SK-N-MC (cell line): Measurements from ENCODE around the gene STK11.

Source experiments
- EZH2 ChIP-seq: fragments of 200-600 bp; sonication (generic); IDR thresholded peaks from one replicate; pipeline ENCODE4 v1.6.1; 2017; ENCODE audit warnings: antibody characterized with exemption
- FOXP2 ChIP-seq: optimal IDR thresholded peaks from 2 replicates; pipeline ENCODE3; 2011; ENCODE audit warnings: mild to moderate bottlenecking, moderate library complexity; ENCODE audit not compliant: insufficient read depth; ENCODE audit errors: extremely low read length, control extremely low read depth
- POLR2AphosphoS5 ChIP-seq: IDR thresholded peaks from 2 replicates; pipeline ENCODE4 v1.6.1; 2012; ENCODE audit warnings: mild to moderate bottlenecking, low read depth, low read length, borderline replicate concordance

DNA sequence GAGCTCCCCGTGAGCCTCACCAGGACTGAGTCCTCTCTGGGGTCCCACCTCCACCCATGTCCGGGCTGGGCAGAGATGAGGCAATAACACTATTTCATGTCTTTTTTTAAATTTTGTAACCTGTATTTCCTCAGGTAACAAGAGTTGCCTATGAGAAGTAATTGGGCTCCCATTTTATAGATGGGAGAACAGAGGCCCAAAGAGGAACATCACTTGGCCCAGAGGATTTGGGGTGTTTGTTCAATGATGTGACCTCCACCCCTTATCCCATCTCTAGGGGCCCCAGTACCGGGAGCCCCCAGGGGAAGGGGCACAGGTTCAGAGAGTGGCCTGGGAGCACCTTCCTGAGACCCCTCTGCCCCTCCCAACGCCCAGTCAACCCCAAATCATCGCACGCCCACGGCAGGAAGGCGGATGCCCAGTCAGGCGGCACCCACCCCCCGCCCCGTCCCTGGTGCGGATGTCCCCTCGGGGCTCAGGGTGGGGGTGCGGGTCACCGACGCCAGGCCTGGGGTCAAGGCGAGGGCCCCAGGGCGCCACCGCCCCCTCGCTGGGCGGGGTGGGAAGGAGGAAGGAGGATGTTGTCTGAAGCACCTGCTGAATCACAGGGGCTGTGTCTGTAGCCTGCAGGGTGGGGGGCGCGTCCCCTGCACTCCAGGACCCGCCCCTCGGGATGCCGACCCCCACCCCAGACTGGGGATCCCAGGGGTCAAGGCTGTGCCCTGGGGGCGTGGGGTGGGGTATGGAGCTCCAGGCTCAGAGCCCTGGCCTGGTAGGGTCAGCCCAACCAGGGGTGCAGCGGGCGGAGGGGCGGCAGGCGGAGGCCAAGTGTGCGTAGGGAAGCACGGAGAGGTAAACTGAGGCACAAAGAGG, 54.5 kb downstream of the STK11 start:
- TF ChIP-seq POLR2AphosphoS5 (no peak), FOXP2 (no peak), EZH2 (no peak)
